GM19035 (cell line): ENCODE measurements around the gene FZD7.

ENCODE experiments used
- ATAC-seq: cut with Tn5 transposase; IDR thresholded peaks from one replicate; pipeline ENCODE4 v1.9.1; 2021; ENCODE audit not compliant: unreplicated experiment

The FZD7 gene

DNA sequence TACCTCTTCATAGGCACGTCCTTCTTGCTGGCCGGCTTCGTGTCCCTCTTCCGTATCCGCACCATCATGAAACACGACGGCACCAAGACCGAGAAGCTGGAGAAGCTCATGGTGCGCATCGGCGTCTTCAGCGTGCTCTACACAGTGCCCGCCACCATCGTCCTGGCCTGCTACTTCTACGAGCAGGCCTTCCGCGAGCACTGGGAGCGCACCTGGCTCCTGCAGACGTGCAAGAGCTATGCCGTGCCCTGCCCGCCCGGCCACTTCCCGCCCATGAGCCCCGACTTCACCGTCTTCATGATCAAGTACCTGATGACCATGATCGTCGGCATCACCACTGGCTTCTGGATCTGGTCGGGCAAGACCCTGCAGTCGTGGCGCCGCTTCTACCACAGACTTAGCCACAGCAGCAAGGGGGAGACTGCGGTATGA is 2.3 kb downstream of the FZD7 start:
- ATAC-seq = no peak

DNA sequence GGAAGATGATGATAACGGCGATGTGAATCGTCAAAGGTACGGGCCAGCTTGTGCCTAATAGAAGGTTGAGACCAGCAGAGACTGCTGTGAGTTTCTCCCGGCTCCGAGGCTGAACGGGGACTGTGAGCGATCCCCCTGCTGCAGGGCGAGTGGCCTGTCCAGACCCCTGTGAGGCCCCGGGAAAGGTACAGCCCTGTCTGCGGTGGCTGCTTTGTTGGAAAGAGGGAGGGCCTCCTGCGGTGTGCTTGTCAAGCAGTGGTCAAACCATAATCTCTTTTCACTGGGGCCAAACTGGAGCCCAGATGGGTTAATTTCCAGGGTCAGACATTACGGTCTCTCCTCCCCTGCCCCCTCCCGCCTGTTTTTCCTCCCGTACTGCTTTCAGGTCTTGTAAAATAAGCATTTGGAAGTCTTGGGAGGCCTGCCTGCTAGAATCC is 3.0 kb downstream of the FZD7 start:
- no peak for ATAC-seq

DNA sequence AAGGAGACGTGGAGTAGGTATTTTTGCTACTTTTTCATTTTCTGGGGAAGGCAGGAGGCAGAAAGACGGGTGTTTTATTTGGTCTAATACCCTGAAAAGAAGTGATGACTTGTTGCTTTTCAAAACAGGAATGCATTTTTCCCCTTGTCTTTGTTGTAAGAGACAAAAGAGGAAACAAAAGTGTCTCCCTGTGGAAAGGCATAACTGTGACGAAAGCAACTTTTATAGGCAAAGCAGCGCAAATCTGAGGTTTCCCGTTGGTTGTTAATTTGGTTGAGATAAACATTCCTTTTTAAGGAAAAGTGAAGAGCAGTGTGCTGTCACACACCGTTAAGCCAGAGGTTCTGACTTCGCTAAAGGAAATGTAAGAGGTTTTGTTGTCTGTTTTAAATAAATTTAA is 3.4 kb downstream of the FZD7 start:
- ATAC-seq = no peak

DNA sequence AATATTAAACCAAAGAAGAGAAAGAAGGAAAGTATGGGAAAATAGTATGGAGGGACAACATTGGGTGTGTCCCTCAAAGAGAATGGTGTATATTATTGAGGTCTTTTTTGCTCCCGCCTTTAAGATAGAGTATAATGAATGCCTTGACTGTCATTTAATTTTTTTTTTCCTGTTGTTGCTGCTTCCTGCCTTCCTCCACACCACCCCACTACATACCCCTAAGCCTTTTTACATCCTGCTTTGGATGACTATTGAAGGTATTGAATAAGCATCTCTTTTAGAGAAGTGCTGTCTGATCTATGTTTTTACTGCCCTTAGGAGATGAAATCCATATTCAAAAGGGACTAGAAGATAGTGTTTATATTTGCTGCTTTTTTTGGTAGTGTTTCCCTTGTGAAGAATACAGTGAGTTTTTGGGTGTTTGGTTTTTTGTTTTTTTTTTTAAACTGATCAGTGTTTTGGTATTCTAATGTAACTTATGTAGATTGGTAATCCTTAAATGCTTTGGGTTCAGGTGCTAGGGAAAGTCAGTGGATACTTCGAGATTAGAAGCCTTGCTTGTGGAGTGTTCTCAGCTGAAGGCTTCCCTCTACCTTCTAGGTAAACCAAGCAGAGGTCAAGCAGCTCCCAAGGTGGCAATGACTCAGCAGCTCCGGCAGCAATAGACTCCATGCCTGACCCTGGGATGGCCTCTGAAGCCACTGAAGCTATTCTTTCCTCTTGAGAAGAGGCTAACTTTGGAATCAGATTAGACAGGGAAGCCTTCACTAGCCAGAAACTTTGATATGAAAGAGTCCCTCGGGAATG is 5.0 kb downstream of the FZD7 start:
- no peak for ATAC-seq

DNA sequence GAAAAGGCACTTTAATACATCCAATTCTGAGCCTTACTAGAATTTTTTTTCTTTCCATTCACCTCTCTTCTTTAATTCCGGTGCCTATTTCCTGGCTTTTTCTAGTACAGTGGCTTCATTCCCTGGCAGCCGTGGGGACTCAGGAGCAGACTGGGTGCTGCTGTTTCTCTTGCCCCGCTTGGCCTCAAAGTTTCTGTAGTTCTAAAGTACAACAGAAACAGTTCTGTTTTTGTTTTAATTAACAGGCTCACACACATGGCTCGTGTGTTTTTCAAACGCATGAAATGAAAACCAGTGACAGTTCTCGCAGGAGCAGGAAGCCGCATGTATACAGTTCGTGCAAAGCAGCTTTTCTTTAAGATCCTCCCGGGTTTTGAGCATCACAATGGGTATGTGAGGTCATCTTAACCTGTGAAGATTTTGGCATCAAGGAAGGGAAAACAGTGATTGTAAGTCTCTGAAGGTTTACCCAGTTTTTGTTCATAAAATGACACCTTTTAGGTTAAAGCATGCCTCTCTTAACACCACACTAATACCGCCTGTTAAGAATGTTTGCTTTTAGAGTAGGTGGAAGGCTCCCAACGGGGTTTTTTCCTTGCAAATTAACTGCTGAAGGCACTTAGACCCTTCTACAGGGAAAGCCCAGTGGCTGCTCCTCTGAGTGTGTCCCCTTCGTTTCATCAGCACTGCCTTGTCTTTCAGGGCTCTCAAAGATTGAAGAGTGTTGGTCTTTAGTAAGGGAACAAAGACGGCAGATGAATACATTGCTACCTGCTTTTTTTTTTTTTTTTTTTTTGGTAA is 5.8 kb downstream of the FZD7 start:
- no peak for ATAC-seq

DNA sequence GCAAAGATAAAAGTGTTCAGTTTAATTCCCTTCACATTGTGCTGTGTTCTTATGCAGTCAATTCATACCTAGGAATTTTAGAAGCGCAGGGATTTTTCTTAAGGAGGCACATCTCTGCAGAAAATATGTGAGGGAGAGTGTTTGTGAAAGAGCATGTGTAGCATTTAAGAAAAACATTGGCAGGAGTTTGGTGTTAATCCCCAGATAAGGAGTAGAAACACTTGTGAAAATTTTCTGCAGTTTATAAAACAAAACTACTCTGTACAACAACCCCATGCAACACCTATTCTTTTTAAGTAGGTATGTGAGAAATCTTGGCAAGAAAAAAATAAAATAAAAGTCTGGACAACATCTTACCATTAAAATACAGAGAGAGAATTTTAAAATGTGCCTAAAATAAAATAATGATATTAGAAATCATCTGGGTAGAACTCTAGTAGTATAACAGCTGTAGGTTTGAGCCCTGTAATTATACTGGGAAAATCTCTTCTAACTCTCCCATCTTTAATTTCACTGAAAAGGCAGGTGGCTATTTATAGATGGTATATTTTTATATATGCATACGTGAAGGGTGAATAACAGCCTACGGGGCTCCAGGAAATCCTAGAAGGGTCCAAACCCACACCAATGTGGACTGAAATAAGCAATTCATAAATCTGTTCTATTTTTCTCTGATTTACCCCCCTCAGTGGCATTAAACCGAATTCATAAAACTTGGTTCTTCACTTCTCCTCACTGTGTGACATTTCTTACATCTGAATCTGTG is 6.6 kb downstream of the FZD7 start:
- ATAC-seq = no peak

DNA sequence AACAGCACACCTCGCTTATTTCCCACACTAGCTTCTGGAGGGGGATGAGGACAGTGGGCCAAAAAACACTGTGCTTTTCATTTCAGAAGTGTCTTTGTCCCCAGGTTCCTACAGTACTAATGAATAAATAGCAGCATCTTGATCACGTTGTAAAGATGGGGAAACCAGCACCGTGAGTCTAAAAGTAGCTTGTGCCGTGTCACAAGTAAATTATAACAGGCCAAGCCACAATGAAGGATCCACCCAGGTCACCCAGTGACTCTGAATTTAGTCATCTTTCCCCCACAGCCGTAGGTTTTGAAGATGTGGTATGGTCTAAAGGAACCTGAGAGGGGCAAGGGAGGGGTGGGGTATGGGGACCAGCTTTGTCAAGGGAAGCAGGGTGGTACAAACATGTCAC is 8.8 kb downstream of the FZD7 start:
- no peak for ATAC-seq

DNA sequence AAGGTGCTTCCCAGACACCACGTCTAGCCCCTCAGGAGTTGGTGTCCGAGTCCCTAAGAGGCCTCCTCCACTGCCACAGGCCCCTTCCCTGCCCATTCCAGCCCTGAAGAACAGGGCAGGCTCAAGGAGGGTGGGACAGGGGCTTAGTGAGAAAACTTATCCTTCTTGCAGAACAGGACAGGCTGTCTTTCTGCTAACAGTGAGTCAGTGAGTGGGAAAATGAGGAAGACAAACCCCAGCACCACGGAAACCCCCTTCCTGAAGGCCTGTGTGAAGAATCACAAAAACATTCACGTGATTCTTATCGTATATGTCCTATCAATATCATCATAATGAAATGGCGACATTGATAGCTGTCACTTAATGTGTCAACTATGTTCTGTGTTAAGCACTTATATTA is 9.8 kb downstream of the FZD7 start:
- ATAC-seq = no peak

DNA sequence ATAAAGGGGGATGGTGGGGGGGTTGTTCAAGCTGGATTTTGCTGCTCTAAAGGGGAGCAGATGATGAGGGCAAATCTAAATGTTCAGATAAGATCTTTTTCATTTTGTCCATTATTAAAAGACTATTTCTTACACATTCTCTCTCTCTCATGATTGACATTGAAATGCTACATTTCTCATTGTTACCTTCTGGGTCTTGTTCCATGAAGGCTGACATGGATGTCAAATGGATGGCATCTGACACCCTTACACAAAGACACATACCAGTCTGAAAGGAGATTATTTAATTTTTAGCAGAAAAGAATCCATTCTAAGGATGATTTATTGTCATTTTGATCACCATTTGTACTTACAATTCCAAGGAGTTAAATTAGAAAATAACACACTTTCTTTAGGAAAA is 11.1 kb downstream of the FZD7 start:
- no peak for ATAC-seq

DNA sequence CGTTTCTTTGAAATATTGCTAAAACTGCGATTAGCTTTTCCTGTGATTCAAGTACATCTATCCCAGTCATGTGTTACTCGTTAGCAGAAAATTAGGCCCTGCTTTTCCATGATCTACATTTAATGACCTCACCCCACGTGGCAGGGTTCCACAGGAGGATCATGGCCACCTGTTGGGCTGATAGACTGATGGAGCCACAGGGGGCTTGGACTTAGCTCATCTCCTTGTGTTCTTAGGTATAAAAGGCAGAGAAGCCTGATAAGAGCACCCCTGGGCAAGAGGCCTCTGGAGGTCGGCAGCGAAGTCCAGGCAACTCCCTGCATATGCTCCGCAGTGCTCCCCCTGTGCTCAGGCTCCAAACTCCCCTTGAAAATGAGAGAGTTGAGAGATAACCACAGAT is 12.9 kb downstream of the FZD7 start:
- ATAC-seq = no peak

DNA sequence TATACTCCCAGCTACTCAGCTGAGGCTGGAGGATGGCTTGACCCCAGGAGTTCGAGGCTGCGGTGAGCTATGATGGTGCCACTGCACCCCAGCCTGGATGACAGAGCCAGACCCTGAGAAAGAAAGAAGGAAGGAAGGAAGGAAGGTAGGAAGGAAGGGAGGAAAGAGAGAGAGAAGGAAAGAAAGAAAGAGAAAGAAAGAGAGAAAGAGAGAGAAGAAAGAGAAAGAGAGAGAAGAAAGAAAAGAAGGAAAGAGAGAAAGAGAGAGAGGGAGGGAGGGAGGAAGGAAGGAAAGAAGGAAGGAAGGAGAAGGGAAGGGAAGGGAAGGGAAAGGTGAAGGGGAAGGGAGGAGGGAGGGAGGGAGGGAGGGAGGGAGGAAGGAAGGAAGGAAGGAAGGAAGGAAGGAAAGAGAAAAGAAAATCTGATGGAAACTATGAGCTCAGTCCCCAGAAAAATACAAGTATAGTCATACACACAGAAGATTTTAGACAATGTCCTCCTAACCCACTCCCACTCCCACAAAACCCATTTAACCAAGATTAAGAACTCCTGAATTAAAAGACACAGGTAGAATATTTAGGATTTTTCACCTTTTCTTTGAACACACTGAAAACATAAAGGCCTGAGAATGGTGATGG is 15.6 kb downstream of the FZD7 start:
- no peak for ATAC-seq

DNA sequence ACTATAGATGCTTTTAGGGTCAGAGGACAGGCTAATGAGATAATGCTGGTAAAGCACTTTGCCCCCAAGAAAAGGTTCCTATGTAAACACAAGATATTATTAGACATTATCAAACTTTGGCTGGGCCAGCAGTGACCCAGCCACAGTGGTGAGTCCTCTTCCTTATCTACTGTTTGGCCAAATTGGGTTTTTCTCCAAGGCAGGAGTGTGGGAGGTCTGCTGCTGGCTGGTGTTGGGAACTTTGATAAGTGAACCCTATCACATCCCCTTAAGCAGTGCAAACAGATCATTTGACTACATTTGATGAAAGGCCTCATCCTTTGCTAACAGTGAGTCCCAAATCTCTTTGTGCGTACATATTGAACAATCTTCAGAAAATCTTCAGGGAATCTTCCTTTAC is 16.2 kb downstream of the FZD7 start:
- ATAC-seq = no peak

DNA sequence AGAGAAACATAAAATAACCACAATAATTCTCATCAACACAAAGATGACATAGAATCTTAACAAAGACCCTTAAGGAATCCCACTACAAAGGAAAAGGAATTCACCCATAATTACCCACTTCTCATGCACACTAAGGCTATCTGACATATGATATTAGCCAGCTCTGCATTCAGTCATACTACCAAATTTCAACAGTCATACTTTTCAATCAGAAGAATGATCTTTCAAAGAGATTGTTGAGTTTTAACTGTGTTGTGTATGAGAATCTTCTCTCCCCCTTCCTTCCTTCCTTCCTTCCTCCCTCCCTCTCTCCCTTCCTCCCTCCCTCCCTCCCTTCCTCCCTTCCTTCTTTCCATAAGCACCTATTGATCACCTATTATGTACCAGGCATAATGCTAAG is 17.0 kb downstream of the FZD7 start:
- ATAC-seq = no peak

DNA sequence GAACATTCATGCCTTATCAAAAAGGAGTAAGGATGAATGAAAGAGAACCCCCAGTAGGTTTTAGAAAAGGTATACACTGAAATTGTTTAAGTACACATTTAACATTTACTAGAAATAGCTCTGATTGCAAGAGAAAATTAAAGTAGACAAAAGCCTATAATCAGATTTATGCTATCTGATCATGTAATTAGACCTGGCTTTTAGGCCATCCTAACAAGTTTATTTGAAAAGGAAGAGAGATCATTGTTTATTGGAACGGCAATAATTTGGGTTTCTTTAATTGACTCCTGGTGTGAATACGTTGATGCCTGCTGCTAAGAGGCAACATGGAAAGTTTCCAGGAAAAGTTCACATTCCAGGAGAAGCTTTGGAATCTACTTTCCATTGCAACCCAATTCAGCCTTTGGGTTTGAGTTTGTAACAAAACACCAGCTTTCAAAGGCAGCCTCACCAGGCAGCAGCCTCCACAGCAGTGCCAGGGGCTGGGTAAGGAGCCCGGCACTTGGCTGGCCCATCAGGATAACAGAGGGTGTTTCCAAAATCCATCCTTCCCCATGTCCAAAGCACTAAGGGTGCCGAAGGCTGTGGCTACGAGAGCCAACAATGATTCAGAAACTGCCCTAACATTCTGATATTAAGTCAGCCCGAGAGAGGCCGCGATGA is 18.0 kb downstream of the FZD7 start:
- ATAC-seq = no peak

DNA sequence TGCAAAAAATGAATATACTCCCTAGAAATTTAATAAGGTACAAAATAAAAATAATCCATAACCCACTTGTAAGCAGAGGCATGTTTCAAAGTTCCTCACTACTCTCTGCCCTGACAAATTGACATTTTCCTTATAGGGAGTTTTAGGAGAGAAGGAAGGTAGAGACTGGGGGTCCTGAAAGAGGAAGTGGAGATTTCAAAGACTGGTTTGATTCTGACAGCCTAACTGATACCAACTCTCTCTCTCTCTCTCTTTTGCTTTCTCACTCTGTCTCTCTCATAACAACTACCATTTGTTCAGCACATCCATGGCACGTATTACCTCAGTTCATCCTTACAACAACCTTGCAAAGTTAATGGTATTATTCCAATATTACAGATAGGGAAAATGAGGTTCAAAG is 18.6 kb downstream of the FZD7 start:
- no peak for ATAC-seq

DNA sequence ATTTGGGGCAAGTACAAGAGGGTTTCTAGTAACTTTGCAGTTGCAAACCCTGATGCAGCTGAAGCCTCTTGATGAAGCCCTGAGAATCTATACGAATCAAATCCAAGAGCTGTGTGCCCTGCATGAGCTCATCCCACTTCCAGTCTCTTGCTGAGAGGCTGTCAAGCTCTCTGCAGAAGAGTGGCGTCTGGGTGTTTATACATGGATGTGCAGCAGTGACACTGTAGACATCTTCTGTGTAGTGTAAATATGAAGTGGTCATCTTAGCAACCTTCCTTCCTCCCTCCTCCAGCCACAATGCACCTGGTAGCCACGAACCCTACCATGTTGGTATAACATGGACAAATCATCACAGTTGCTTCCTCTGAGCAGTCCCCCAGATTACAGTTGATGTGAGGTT is 21.0 kb downstream of the FZD7 start:
- no peak for ATAC-seq

DNA sequence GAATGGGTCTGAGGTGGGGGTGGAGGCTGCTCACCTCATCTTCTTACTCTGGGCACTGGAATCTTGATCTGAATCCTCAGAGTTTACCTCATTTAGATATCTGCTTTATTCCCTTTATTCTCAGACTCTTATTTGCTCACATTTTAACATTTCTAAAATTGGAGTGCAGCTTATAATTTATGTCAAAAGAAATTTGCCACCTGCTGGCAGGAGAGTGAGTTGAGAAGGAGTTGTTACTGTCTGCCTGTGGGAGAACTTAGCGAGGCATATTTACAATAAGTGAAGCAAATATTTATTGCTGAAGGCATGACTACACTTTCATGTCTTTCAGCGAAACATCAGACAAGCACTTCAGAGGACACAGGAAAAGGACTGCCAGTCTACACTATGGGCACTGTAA is 23.0 kb downstream of the FZD7 start:
- ATAC-seq = no peak

DNA sequence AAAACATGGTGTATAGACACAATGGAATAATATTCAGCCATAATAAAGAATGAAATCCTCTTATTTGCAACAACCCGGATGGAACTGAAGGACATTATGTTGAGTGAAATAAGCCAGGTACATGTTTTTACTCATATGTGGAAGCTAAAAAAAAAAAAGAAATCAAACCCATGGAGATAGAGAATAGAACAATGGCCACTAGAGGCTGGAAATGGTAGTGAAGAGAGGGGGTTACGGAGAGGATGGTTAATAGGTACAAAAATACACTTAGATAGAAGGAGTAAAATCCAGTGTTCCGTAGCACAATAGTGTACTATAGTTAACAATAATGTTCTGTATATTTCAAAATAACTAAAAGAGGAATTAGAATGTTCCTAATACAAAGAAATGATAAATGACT is 26.6 kb downstream of the FZD7 start:
- no peak for ATAC-seq

DNA sequence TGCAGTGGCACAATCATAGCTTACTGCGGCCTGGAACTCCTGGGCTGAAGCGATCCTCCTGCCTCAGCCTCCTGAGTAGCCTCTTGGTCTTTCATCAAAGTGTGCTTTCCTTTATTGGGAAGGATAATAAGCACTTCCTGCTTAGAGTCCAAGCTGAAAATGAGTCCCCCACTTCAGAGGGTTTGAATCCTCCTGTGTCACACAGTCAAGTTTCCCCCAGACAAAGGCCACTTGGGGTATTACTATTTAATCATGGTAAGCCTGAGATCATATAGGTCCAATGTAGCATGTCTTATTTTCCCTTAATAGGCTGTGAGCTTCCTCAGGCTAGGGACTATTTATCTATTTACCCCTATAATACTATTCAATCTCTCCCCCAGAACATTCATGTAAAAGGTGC is 28.0 kb downstream of the FZD7 start:
- ATAC-seq = no peak

DNA sequence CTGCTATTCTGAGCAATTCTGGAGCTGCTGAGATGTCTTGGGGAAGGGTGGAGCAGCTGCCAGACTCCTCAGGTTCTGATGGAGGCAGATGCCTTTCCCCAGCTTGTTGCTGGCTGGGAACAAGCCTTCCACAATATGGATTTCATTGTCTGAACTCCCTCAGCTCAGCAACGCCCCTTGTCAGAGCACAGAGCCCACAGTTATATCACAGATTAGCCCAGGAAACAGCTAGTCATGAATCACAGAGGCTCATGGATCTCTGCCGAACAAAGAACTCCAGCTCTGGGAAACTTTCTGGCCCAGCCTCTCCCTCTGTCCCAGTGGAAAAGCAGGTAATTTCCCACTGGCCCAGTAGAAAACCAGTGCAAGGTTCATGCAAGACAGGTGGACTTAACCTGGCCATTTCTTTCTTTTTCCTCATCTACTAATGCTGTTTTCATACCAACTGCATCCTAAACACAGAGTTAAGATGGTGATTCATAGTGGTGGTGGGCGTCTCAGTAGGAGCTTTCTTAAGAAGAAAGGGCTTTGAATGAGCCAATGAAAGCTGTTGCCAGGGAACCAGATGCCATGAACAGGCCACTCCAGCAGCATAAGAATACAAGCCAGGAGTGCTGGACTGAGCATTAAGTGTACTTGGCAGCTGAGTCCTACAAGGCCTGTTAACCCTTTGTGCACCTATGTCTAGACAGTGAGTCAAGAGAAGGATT is 30.7 kb downstream of the FZD7 start:
- ATAC-seq = no peak
